Measurements from ENCODE around the gene SLC6A11. TPM values are rescaled to one million over a fixed set of nuclear protein-coding genes. Genes with fewer than 3 reads are reported as not detected.

Gene SLC6A11
- total RNA-seq, 2 experiments from 2014 or later = not detected

GRCh38 chr3:10972072-10972782 lies 156.2 kb downstream of the SLC6A11 start:
- BruUV-seq (replicated peaks) = no TSS peak
- TF ChIP-seq EZH2phosphoT487 (IDR thresholded peaks at IDR 0.05; ENCODE audit: borderline replicate concordance, low read depth, low read length) = no peak
- TF ChIP-seq CTCF (conservative IDR thresholded peaks at IDR 0.05; ENCODE audit: low read length) = no peak
- no peak for DNase-seq (ENCODE audit: low spot score)
- no peaks in the 10 kb centered on the region for H3K9me2 ChIP-seq (ENCODE audit: insufficient read depth, low read length)
- ChIA-PET CTCF (ENCODE audit: unreplicated experiment) (no interaction called here), POLR2A (no interaction called here)
- H3K27ac ChIP-seq (ENCODE audit: low read depth, low read length, poor library complexity, severe bottlenecking) = no peak overlapping the region
- H2AFZ ChIP-seq (ENCODE audit: low read length) = no peak overlapping the region
- no peaks in the 10 kb centered on the region for H3K36me3 ChIP-seq (ENCODE audit: insufficient read depth, low read length)
- no peak overlapping the region for H3K4me3 ChIP-seq (ENCODE audit: low read depth, low read length, poor library complexity, severe bottlenecking)
- intact Hi-C loops (cut with micrococcal nuclease; ENCODE audit: unreplicated experiment) = no loop called here
- H3K4me2 ChIP-seq (ENCODE audit: low read length) = no peak overlapping the region
- H4K20me1 ChIP-seq (ENCODE audit: insufficient read depth, low read length) = no peaks in the 10 kb centered on the region
- no peaks in the 10 kb centered on the region for H3K9me3 ChIP-seq (ENCODE audit: low read length)
- no peaks in the 10 kb centered on the region for H3K4me1 ChIP-seq (ENCODE audit: insufficient read depth, low read length, poor library complexity, severe bottlenecking)
- H3K79me2 ChIP-seq (ENCODE audit: insufficient read depth, low read depth, low read length) = no peaks in the 10 kb centered on the region

GRCh38 chr3:10973046-10973595 lies 157.1 kb downstream of the SLC6A11 start:
- no peaks in the 10 kb centered on the region for H3K4me1 ChIP-seq (ENCODE audit: insufficient read depth, low read length, poor library complexity, severe bottlenecking)
- no peaks in the 10 kb centered on the region for H3K36me3 ChIP-seq (ENCODE audit: insufficient read depth, low read length)
- DNase-seq (ENCODE audit: low spot score) = no peak
- CTCF ChIA-PET (ENCODE audit: unreplicated experiment) = no interaction called here
- POLR2A ChIA-PET = no interaction called here
- H3K79me2 ChIP-seq (ENCODE audit: insufficient read depth, low read depth, low read length) = no peaks in the 10 kb centered on the region
- H2AFZ ChIP-seq (ENCODE audit: low read length) = no peak overlapping the region
- BruUV-seq (replicated peaks) = no TSS peak
- no peak overlapping the region for H3K4me3 ChIP-seq (ENCODE audit: low read depth, low read length, poor library complexity, severe bottlenecking)
- no peak overlapping the region for H3K4me2 ChIP-seq (ENCODE audit: low read length)
- H3K27ac ChIP-seq (ENCODE audit: low read depth, low read length, poor library complexity, severe bottlenecking) = no peak overlapping the region
- H4K20me1 ChIP-seq (ENCODE audit: insufficient read depth, low read length) = no peaks in the 10 kb centered on the region
- TF ChIP-seq EZH2phosphoT487 (IDR thresholded peaks at IDR 0.05; ENCODE audit: borderline replicate concordance, low read depth, low read length) = no peak
- TF ChIP-seq CTCF (conservative IDR thresholded peaks at IDR 0.05; ENCODE audit: low read length) = no peak
- intact Hi-C loops (cut with micrococcal nuclease; ENCODE audit: unreplicated experiment) = no loop called here
- H3K9me3 ChIP-seq (ENCODE audit: low read length) = no peaks in the 10 kb centered on the region
- no peaks in the 10 kb centered on the region for H3K9me2 ChIP-seq (ENCODE audit: insufficient read depth, low read length)

- Histone ChIP-seq H2AFZ (ENCODE audit: low read length) (no peak overlapping the region), H3K4me3 (ENCODE audit: low read depth, low read length, poor library complexity, severe bottlenecking) (no peak overlapping the region), H3K4me2 (ENCODE audit: low read length) (no peak overlapping the region), H3K4me1 (ENCODE audit: insufficient read depth, low read length, poor library complexity, severe bottlenecking) (no peaks in the 10 kb centered on the region), H3K79me2 (ENCODE audit: insufficient read depth, low read depth, low read length) (no peaks in the 10 kb centered on the region), H4K20me1 (ENCODE audit: insufficient read depth, low read length) (no peaks in the 10 kb centered on the region), H3K9me3 (ENCODE audit: low read length) (no peaks in the 10 kb centered on the region), H3K36me3 (ENCODE audit: insufficient read depth, low read length) (no peaks in the 10 kb centered on the region), H3K9me2 (ENCODE audit: insufficient read depth, low read length) (no peaks in the 10 kb centered on the region), H3K27ac (ENCODE audit: low read depth, low read length, poor library complexity, severe bottlenecking) (no peak overlapping the region)
- no TSS peak for BruUV-seq (replicated peaks)
- no peak for DNase-seq (ENCODE audit: low spot score)
- intact Hi-C loops (cut with micrococcal nuclease; ENCODE audit: unreplicated experiment) = no loop called here
- CTCF ChIA-PET (ENCODE audit: unreplicated experiment) = no interaction called here
- TF ChIP-seq EZH2phosphoT487 (IDR thresholded peaks at IDR 0.05; ENCODE audit: borderline replicate concordance, low read depth, low read length) = no peak
- TF ChIP-seq CTCF (conservative IDR thresholded peaks at IDR 0.05; ENCODE audit: low read length) = no peak
- POLR2A ChIA-PET = interaction anchor here (0.6 kb wide), 1 partner anchor 389 kb away, joined by 3 read pairs; no protein-coding TSS in a partner anchor
Measured at GRCh38 chr3:10974131-10974530, 158.1 kb downstream of the SLC6A11 start.

Measured in OCI-LY7 (cell line).